Activated naive CD4-positive, alpha-beta T cell treated with anti-CD3 and anti-CD28 coated beads for 36 hours (primary cell): ENCODE results near the gene NOTCH2. TPM values are rescaled to one million over a fixed set of nuclear protein-coding genes. Genes with fewer than 3 reads are reported as not detected.

Source experiments
- CTCF ChIA-PET: fragments of 350-600 bp; sonication (Branson Sonifier 250); formaldehyde crosslinking; loops from one replicate; lab custom pipeline; 2021; ENCODE audit warnings: antibody characterized with exemption; lab: Charles Lee
- DNase-seq: peaks from one replicate; pipeline ENCODE4 v3.0.0-alpha.2; 2020
- H3K27ac Mint-ChIP-seq: one replicate; pipeline ENCODE4 v1.8.0; 2021; ENCODE audit warnings: mild to moderate bottlenecking, mixed read lengths
- H3K27me3 Mint-ChIP-seq: one replicate; pipeline ENCODE4 v1.8.0; 2021; ENCODE audit warnings: low read depth, mixed read lengths
- H3K36me3 Mint-ChIP-seq: one replicate; pipeline ENCODE4 v1.8.0; 2021; ENCODE audit warnings: low read depth, mixed read lengths
- H3K4me1 Mint-ChIP-seq: one replicate; pipeline ENCODE4 v1.8.0; 2021; ENCODE audit warnings: low read depth, mixed read lengths
- H3K4me3 Mint-ChIP-seq: one replicate; pipeline ENCODE4 v1.8.0; 2021; ENCODE audit warnings: mild to moderate bottlenecking, moderate library complexity, mixed read lengths
- H3K9me3 Mint-ChIP-seq: one replicate; pipeline ENCODE4 v1.8.0; 2021; ENCODE audit warnings: mixed read lengths
- intact Hi-C: fragments of 100-400 bp; cut with micrococcal nuclease; formaldehyde crosslinking; loops from one replicate; pipeline ENCODE4 v1.15.1; 2023
- total RNA-seq, 2 experiments: library from RNA; stranded (reverse); gene quantifications; one replicate each; pipeline ENCODE4 v1.2.3, GENCODE V29; 2021

The NOTCH2 gene
- total RNA-seq, 2 experiments from 2014 or later, result 43.9 to 45.6 TPM

- no peak overlapping the region for H3K27ac Mint-ChIP-seq
- H3K27me3 Mint-ChIP-seq, result peaks cover 9% of the 10 kb centered on the region
- DNase-seq, result no peak
- CTCF ChIA-PET, result interaction anchor here (1.0 to 2.4 kb wide), 4 partner anchors 14 to 107 kb away, joined by 3 to 16 read pairs (median 3); no protein-coding TSS in a partner anchor
- no peaks in the 10 kb centered on the region for H3K4me1 Mint-ChIP-seq
- intact Hi-C loops, result loop anchor here (10.0 kb wide), 1 partner anchor 257 kb away; no protein-coding TSS in a partner anchor
- H3K4me3 Mint-ChIP-seq, result no peak overlapping the region
- peaks cover 5% of the 10 kb centered on the region for H3K9me3 Mint-ChIP-seq
- peaks cover 5% of the 10 kb centered on the region for H3K36me3 Mint-ChIP-seq
Measured at GRCh38 chr1:119887427-119887826, 182.0 kb downstream of the NOTCH2 start.

GRCh38 chr1:119885903-119886783 is 183.3 kb downstream of the NOTCH2 start:
- H3K4me3 Mint-ChIP-seq, result no peak overlapping the region
- H3K36me3 Mint-ChIP-seq, result peaks cover 5% of the 10 kb centered on the region
- intact Hi-C loops, result loop anchor here (10.0 kb wide), 1 partner anchor 259 kb away; no protein-coding TSS in a partner anchor
- peak; percentile 76 for DNase-seq
- no peaks in the 10 kb centered on the region for H3K4me1 Mint-ChIP-seq
- CTCF ChIA-PET, result interaction anchor here (0.6 to 2.4 kb wide), 17 partner anchors 11 to 291 kb away, joined by 3 to 16 read pairs (median 3); partner anchors contain the start of gene PHGDH
- H3K9me3 Mint-ChIP-seq, result peaks cover 5% of the 10 kb centered on the region
- H3K27me3 Mint-ChIP-seq, result peaks cover 9% of the 10 kb centered on the region
- no peak overlapping the region for H3K27ac Mint-ChIP-seq

GRCh38 chr1:119884711-119885110 is 184.8 kb downstream of the NOTCH2 start:
- intact Hi-C loops, result loop anchor here (10.0 kb wide), 1 partner anchor 260 kb away; no protein-coding TSS in a partner anchor
- peaks cover 9% of the 10 kb centered on the region for H3K27me3 Mint-ChIP-seq
- H3K9me3 Mint-ChIP-seq, result peaks cover 5% of the 10 kb centered on the region
- no peaks in the 10 kb centered on the region for H3K4me1 Mint-ChIP-seq
- peaks cover 5% of the 10 kb centered on the region for H3K36me3 Mint-ChIP-seq
- no peak for DNase-seq
- CTCF ChIA-PET, result interaction anchor here (1.7 to 2.8 kb wide), 2 partner anchors 13 to 17 kb away, joined by 8 to 11 read pairs; no protein-coding TSS in a partner anchor
- H3K4me3 Mint-ChIP-seq, result no peak overlapping the region
- H3K27ac Mint-ChIP-seq, result no peak overlapping the region

- intact Hi-C loops, result loop anchor here (10.0 kb wide), 1 partner anchor 261 kb away; no protein-coding TSS in a partner anchor
Measured at GRCh38 chr1:119883826-119884225, 185.6 kb downstream of the NOTCH2 start.

GRCh38 chr1:119882132-119883049 is 187.1 kb downstream of the NOTCH2 start:
- H3K4me3 Mint-ChIP-seq, result no peak overlapping the region

More at GRCh38 chr1:119883826-119884225, 185.6 kb downstream of the NOTCH2 start:
- Mint-ChIP-seq H3K27me3 (peaks cover 9% of the 10 kb centered on the region), H3K27ac (no peak overlapping the region), H3K36me3 (peaks cover 5% of the 10 kb centered on the region), H3K9me3 (peaks cover 5% of the 10 kb centered on the region), H3K4me1 (no peaks in the 10 kb centered on the region), H3K4me3 (no peak overlapping the region)
- DNase-seq, result no peak
- CTCF ChIA-PET, result interaction anchor here (0.7 to 2.8 kb wide), 4 partner anchors 12 to 137 kb away, joined by 3 to 11 read pairs (median 6); no protein-coding TSS in a partner anchor

GRCh38 chr1:119879510-119880434 is 189.7 kb downstream of the NOTCH2 start:
- CTCF ChIA-PET, result interaction anchor here (0.9 to 1.1 kb wide), 2 partner anchors 9 to 21 kb away, joined by 3 to 4 read pairs; no protein-coding TSS in a partner anchor
- DNase-seq, result no peak
- Mint-ChIP-seq H3K4me1 (no peaks in the 10 kb centered on the region), H3K27ac (no peak overlapping the region), H3K36me3 (no peaks in the 10 kb centered on the region), H3K27me3 (no peaks in the 10 kb centered on the region), H3K4me3 (no peak overlapping the region), H3K9me3 (no peaks in the 10 kb centered on the region)
- intact Hi-C loops, result loop anchor here (10.0 kb wide), 1 partner anchor 265 kb away; no protein-coding TSS in a partner anchor

More at GRCh38 chr1:119882132-119883049, 187.1 kb downstream of the NOTCH2 start:
- CTCF ChIA-PET, result interaction anchor here (0.7 to 2.8 kb wide), 4 partner anchors 10 to 124 kb away, joined by 3 to 8 read pairs (median 3); no protein-coding TSS in a partner anchor
- H3K9me3 Mint-ChIP-seq, result no peaks in the 10 kb centered on the region
- H3K27ac Mint-ChIP-seq, result no peak overlapping the region
- no peaks in the 10 kb centered on the region for H3K36me3 Mint-ChIP-seq
- H3K4me1 Mint-ChIP-seq, result no peaks in the 10 kb centered on the region
- peaks cover 9% of the 10 kb centered on the region for H3K27me3 Mint-ChIP-seq
- DNase-seq, result no peak
- intact Hi-C loops, result loop anchor here (10.0 kb wide), 1 partner anchor 262 kb away; no protein-coding TSS in a partner anchor

GRCh38 chr1:119878171-119878570 is 191.3 kb downstream of the NOTCH2 start:
- no peak overlapping the region for H3K4me3 Mint-ChIP-seq
- H3K27me3 Mint-ChIP-seq, result no peaks in the 10 kb centered on the region
- H3K4me1 Mint-ChIP-seq, result no peaks in the 10 kb centered on the region
- intact Hi-C loops, result no loop called here
- no peaks in the 10 kb centered on the region for H3K9me3 Mint-ChIP-seq
- CTCF ChIA-PET, result interaction anchor here (1.1 kb wide), 1 partner anchor 20 kb away, joined by 3 read pairs; no protein-coding TSS in a partner anchor
- no peak overlapping the region for H3K27ac Mint-ChIP-seq
- H3K36me3 Mint-ChIP-seq, result no peaks in the 10 kb centered on the region
- DNase-seq, result no peak

- H3K4me1 Mint-ChIP-seq, result no peaks in the 10 kb centered on the region
- no peak for DNase-seq
- H3K36me3 Mint-ChIP-seq, result no peaks in the 10 kb centered on the region
- no peaks in the 10 kb centered on the region for H3K9me3 Mint-ChIP-seq
- no peak overlapping the region for H3K27ac Mint-ChIP-seq
- intact Hi-C loops, result loop anchor here (5.0 kb wide), 2 partner anchors 67 to 132 kb away; no protein-coding TSS in a partner anchor
- H3K27me3 Mint-ChIP-seq, result peaks cover 6% of the 10 kb centered on the region
- H3K4me3 Mint-ChIP-seq, result no peak overlapping the region
- CTCF ChIA-PET, result interaction anchor here (0.9 kb wide), 2 partner anchors 12 to 13 kb away, joined by 3 read pairs; no protein-coding TSS in a partner anchor
Measured at GRCh38 chr1:119874186-119874585, 195.3 kb downstream of the NOTCH2 start.

GRCh38 chr1:119873135-119874015 is 196.1 kb downstream of the NOTCH2 start:
- DNase-seq, result no peak
- CTCF ChIA-PET, result interaction anchor here (0.6 to 0.9 kb wide), 3 partner anchors 12 to 20 kb away, joined by 3 to 4 read pairs (median 3); no protein-coding TSS in a partner anchor
- Mint-ChIP-seq H3K9me3 (no peaks in the 10 kb centered on the region), H3K27ac (no peak overlapping the region), H3K4me1 (no peaks in the 10 kb centered on the region), H3K36me3 (no peaks in the 10 kb centered on the region), H3K27me3 (peaks cover 6% of the 10 kb centered on the region), H3K4me3 (no peak overlapping the region)
- intact Hi-C loops, result loop anchor here (5.0 kb wide), 2 partner anchors 66 to 131 kb away; no protein-coding TSS in a partner anchor

GRCh38 chr1:119871881-119872280 is 197.6 kb downstream of the NOTCH2 start:
- Mint-ChIP-seq H3K9me3 (no peaks in the 10 kb centered on the region), H3K4me3 (no peak overlapping the region), H3K4me1 (no peaks in the 10 kb centered on the region), H3K27ac (no peak overlapping the region), H3K36me3 (no peaks in the 10 kb centered on the region), H3K27me3 (peaks cover 6% of the 10 kb centered on the region)
- intact Hi-C loops, result loop anchor here (5.0 kb wide), 2 partner anchors 65 to 130 kb away; no protein-coding TSS in a partner anchor
- DNase-seq, result no peak
- CTCF ChIA-PET, result interaction anchor here (0.7 to 1.5 kb wide), 4 partner anchors 12 to 33 kb away, joined by 3 to 11 read pairs (median 4); no protein-coding TSS in a partner anchor
